Naive thymus-derived CD4-positive, alpha-beta T cell (primary cell): ENCODE results near the gene HACD2. TPM values are rescaled to one million over a fixed set of nuclear protein-coding genes. Genes with fewer than 3 reads are reported as not detected.

Experiments
- ATAC-seq: fragments of 150-1000 bp; cut with Tn5 transposase; 2 replicates; pipeline ENCODE4 v1.10.0; 2021; ENCODE audit warnings: mild to moderate bottlenecking, moderate library complexity
- CTCF ChIA-PET: fragments of 350-600 bp; sonication (Branson Sonifier 250); formaldehyde crosslinking; loops from one replicate; lab custom pipeline; 2021; ENCODE audit warnings: antibody characterized with exemption; lab: Charles Lee
- POLR2A ChIA-PET: fragments of 350-600 bp; sonication (Branson Sonifier 250); formaldehyde crosslinking; loops from one replicate; lab custom pipeline; 2021; ENCODE audit warnings: antibody characterized with exemption, inconsistent platforms; lab: Charles Lee
- DNase-seq, 9 donors: peaks; one replicate each; pipeline versions ENCODE4 v3.0.0 to v3.0.0-alpha.2; 2020 to 2022; ENCODE audit warnings: mixed read lengths in 1 of 9
- H3K27ac ChIP-seq: one replicate; pipeline ENCODE4 v1.7.0; 2013; ENCODE audit warnings: mild to moderate bottlenecking, low read depth, low read length, moderate library complexity
- H3K27me3 ChIP-seq, 2 donors: one replicate each; pipeline ENCODE4 v1.7.0; 2013; ENCODE audit warnings: low read length in 2 of 2, mild to moderate bottlenecking in 2 of 2, moderate library complexity in 2 of 2; ENCODE audit not compliant: control insufficient read depth in 2 of 2, insufficient read depth in 2 of 2
- H3K36me3 ChIP-seq, 3 experiments: 1 replicate in 2 of 3; 2 replicates in 1 of 3; pipeline ENCODE4 v1.7.0; 2013; ENCODE audit warnings: low read length in 3 of 3, mild to moderate bottlenecking in 3 of 3, moderate library complexity in 1 of 3; ENCODE audit not compliant: insufficient read depth in 3 of 3, control insufficient read depth in 2 of 3
- H3K4me1 ChIP-seq, 2 donors: one replicate each; pipeline ENCODE4 v1.7.0; 2013; ENCODE audit warnings: low read length in 2 of 2, mild to moderate bottlenecking in 2 of 2, moderate library complexity in 1 of 2; ENCODE audit not compliant: control insufficient read depth in 2 of 2, insufficient read depth in 2 of 2
- H3K4me3 ChIP-seq: 2 replicates; pipeline ENCODE4 v1.7.0; 2013; ENCODE audit warnings: mild to moderate bottlenecking, low read length
- H3K9me3 ChIP-seq, 3 experiments: 1 replicate in 2 of 3; 2 replicates in 1 of 3; pipeline ENCODE4 v1.7.0; 2013; ENCODE audit warnings: low read length in 3 of 3; ENCODE audit not compliant: control insufficient read depth in 2 of 3
- H3K27ac Mint-ChIP-seq, 9 donors: one replicate each; pipeline ENCODE4 v1.8.0; 2020 to 2022; ENCODE audit warnings: mixed read lengths in 9 of 9, mild to moderate bottlenecking in 8 of 9, moderate library complexity in 5 of 9, inconsistent platforms in 2 of 9
- H3K27me3 Mint-ChIP-seq, 5 donors: one replicate each; pipeline ENCODE4 v1.8.0; 2021 to 2022; ENCODE audit warnings: mixed read lengths in 5 of 5, mild to moderate bottlenecking in 1 of 5
- H3K36me3 Mint-ChIP-seq, 5 donors: one replicate each; pipeline ENCODE4 v1.8.0; 2020 to 2022; ENCODE audit warnings: mixed read lengths in 5 of 5, mild to moderate bottlenecking in 3 of 5, inconsistent platforms in 1 of 5
- H3K4me1 Mint-ChIP-seq, 7 donors: one replicate each; pipeline ENCODE4 v1.8.0; 2020 to 2022; ENCODE audit warnings: mixed read lengths in 7 of 7, mild to moderate bottlenecking in 3 of 7, inconsistent platforms in 1 of 7
- H3K4me3 Mint-ChIP-seq, 10 donors: one replicate each; pipeline ENCODE4 v1.8.0; 2020 to 2022; ENCODE audit warnings: mild to moderate bottlenecking in 10 of 10, mixed read lengths in 10 of 10, moderate library complexity in 6 of 10, inconsistent platforms in 2 of 10
- H3K9me3 Mint-ChIP-seq, 11 donors: one replicate each; pipeline ENCODE4 v1.8.0; 2020 to 2022; ENCODE audit warnings: mixed read lengths in 11 of 11, mild to moderate bottlenecking in 4 of 11, inconsistent platforms in 1 of 11, moderate library complexity in 1 of 11
- intact Hi-C, 2 donors: fragments of 100-400 bp; cut with micrococcal nuclease; formaldehyde crosslinking; loops; one replicate each; pipeline ENCODE4 v1.15.1; 2023
- polyA plus RNA-seq, 2 donors: library from polyadenylated mRNA; unstranded; fragments of 300-500 nt; fragmentation: Illumina TruSeq; gene quantifications; one replicate each; pipeline ENCODE4 v1.2.3, GENCODE V29; 2021
- total RNA-seq, 6 experiments: library from RNA in 5 of 6; stranded (reverse) in 5 of 6; gene quantifications; 1 replicate in 5 of 6; 2 replicates in 1 of 6; pipeline ENCODE4 v1.2.3 and lab custom pipeline; 2021 to 2026

HACD2 gene
- total and polyA plus RNA-seq, 7 experiments from 2014 or later = 14.7 to 28.3 (median 19.8) TPM

- ChIA-PET CTCF (no interaction called here), POLR2A (no interaction called here)
- no peak overlapping the region for H3K4me3 ChIP-seq
- no peak overlapping the region for H3K4me3 Mint-ChIP-seq
- intact Hi-C loops = no loop called here
- no peaks in the 10 kb centered on the region for H3K9me3 ChIP-seq
- ATAC-seq = no peak
- H3K4me1 Mint-ChIP-seq = no peaks in the 10 kb centered on the region
- no peaks in the 10 kb centered on the region for H3K36me3 Mint-ChIP-seq
- no peaks in the 10 kb centered on the region for H3K4me1 ChIP-seq
- H3K27me3 ChIP-seq = no peaks in the 10 kb centered on the region
- H3K9me3 Mint-ChIP-seq = peaks cover 0 to 6% (median 0%) of the 10 kb centered on the region in 11 donors
- no peak for DNase-seq
- no peak overlapping the region for H3K27ac ChIP-seq
- H3K27ac Mint-ChIP-seq = no peak overlapping the region
- H3K36me3 ChIP-seq = no peaks in the 10 kb centered on the region
- H3K27me3 Mint-ChIP-seq = peaks cover 34 to 52% (median 38%) of the 10 kb centered on the region in 5 donors
Measured at GRCh38 chr3:123459862-123460261, 125.0 kb downstream of the HACD2 start.

- peaks cover 0 to 6% (median 0%) of the 10 kb centered on the region in 11 donors for H3K9me3 Mint-ChIP-seq
- ATAC-seq = no peak
- Histone ChIP-seq H3K9me3 (no peaks in the 10 kb centered on the region), H3K27ac (no peak overlapping the region), H3K4me1 (no peaks in the 10 kb centered on the region), H3K4me3 (no peak overlapping the region), H3K36me3 (no peaks in the 10 kb centered on the region), H3K27me3 (no peaks in the 10 kb centered on the region)
- intact Hi-C loops = no loop called here
- H3K4me3 Mint-ChIP-seq = no peak overlapping the region
- no peaks in the 10 kb centered on the region for H3K4me1 Mint-ChIP-seq
- no peak overlapping the region for H3K27ac Mint-ChIP-seq
- no peaks in the 10 kb centered on the region for H3K36me3 Mint-ChIP-seq
- POLR2A ChIA-PET = no interaction called here
- CTCF ChIA-PET = no interaction called here
- peaks cover 44 to 60% (median 49%) of the 10 kb centered on the region in 5 donors for H3K27me3 Mint-ChIP-seq
- no peak for DNase-seq
Measured at GRCh38 chr3:123458255-123458654, 126.6 kb downstream of the HACD2 start.

GRCh38 chr3:123457841-123458240 is 127.0 kb downstream of the HACD2 start:
- POLR2A ChIA-PET = no interaction called here
- H3K27me3 ChIP-seq = no peaks in the 10 kb centered on the region
- intact Hi-C loops = no loop called here
- H3K4me1 ChIP-seq = no peaks in the 10 kb centered on the region
- H3K4me3 ChIP-seq = no peak overlapping the region
- peaks cover 0 to 6% (median 0%) of the 10 kb centered on the region in 11 donors for H3K9me3 Mint-ChIP-seq
- ATAC-seq (no peak), DNase-seq (no peak)
- no peak overlapping the region for H3K27ac ChIP-seq
- peaks cover 42 to 60% (median 49%) of the 10 kb centered on the region in 5 donors for H3K27me3 Mint-ChIP-seq
- CTCF ChIA-PET = no interaction called here
- H3K36me3 Mint-ChIP-seq = no peaks in the 10 kb centered on the region
- no peaks in the 10 kb centered on the region for H3K36me3 ChIP-seq
- H3K4me1 Mint-ChIP-seq = no peaks in the 10 kb centered on the region
- H3K27ac Mint-ChIP-seq = no peak overlapping the region
- no peak overlapping the region for H3K4me3 Mint-ChIP-seq
- H3K9me3 ChIP-seq = no peaks in the 10 kb centered on the region

- CTCF ChIA-PET = no interaction called here
- ATAC-seq = no peak
- Histone ChIP-seq H3K36me3 (no peaks in the 10 kb centered on the region), H3K27me3 (no peaks in the 10 kb centered on the region), H3K4me3 (no peak overlapping the region), H3K4me1 (no peaks in the 10 kb centered on the region), H3K27ac (no peak overlapping the region), H3K9me3 (no peaks in the 10 kb centered on the region)
- Mint-ChIP-seq H3K36me3 (no peaks in the 10 kb centered on the region), H3K9me3 (peaks cover 0 to 2% (median 0%) of the 10 kb centered on the region in 11 donors), H3K4me1 (peaks cover 0 to 6% (median 4%) of the 10 kb centered on the region in 7 donors), H3K27me3 (peaks cover 51 to 62% (median 52%) of the 10 kb centered on the region in 5 donors), H3K27ac (no peak overlapping the region), H3K4me3 (no peak overlapping the region)
- POLR2A ChIA-PET = no interaction called here
- DNase-seq = no peak
- intact Hi-C loops = no loop called here
Measured at GRCh38 chr3:123453675-123454074, 131.2 kb downstream of the HACD2 start.

- CTCF ChIA-PET = no interaction called here
- intact Hi-C loops = no loop called here
- Mint-ChIP-seq H3K27ac (peak overlapping the region in 1 of 9 donors; percentile 53), H3K9me3 (peaks cover 0 to 2% (median 0%) of the 10 kb centered on the region in 11 donors), H3K36me3 (peaks cover 0 to 4% (median 0%) of the 10 kb centered on the region in 5 donors), H3K27me3 (peaks cover 43 to 59% (median 53%) of the 10 kb centered on the region in 5 donors), H3K4me1 (peaks cover 0 to 12% (median 5%) of the 10 kb centered on the region in 7 donors), H3K4me3 (peak overlapping the region in 6 of 10 donors; percentile 20 to 71 (median 57))
- POLR2A ChIA-PET = no interaction called here
- H3K4me1 ChIP-seq = no peaks in the 10 kb centered on the region
- no peaks in the 10 kb centered on the region for H3K36me3 ChIP-seq
- H3K27ac ChIP-seq = no peak overlapping the region
- DNase-seq (no peak), ATAC-seq (no peak)
- no peaks in the 10 kb centered on the region for H3K9me3 ChIP-seq
- no peak overlapping the region for H3K4me3 ChIP-seq
- H3K27me3 ChIP-seq = no peaks in the 10 kb centered on the region
Measured at GRCh38 chr3:123451186-123451585, 133.7 kb downstream of the HACD2 start.

GRCh38 chr3:123449997-123450604 is 134.8 kb downstream of the HACD2 start:
- Mint-ChIP-seq H3K27ac (no peak overlapping the region), H3K36me3 (peaks cover 0 to 4% (median 0%) of the 10 kb centered on the region in 5 donors), H3K27me3 (peaks cover 48 to 64% (median 55%) of the 10 kb centered on the region in 5 donors), H3K9me3 (peaks cover 0 to 2% (median 0%) of the 10 kb centered on the region in 11 donors), H3K4me3 (peak overlapping the region; percentile 4 to 71 (median 56)), H3K4me1 (peaks cover 0 to 17% (median 5%) of the 10 kb centered on the region in 7 donors)
- no peaks in the 10 kb centered on the region for H3K4me1 ChIP-seq
- H3K27me3 ChIP-seq = no peaks in the 10 kb centered on the region
- intact Hi-C loops = loop anchor here in 1 of 2 donors (2.0 kb wide), 1 partner anchor 109 kb away; no protein-coding TSS in a partner anchor
- no peaks in the 10 kb centered on the region for H3K36me3 ChIP-seq
- CTCF ChIA-PET = no interaction called here
- no peak overlapping the region for H3K27ac ChIP-seq
- ATAC-seq (no peak), DNase-seq (no peak)
- no peaks in the 10 kb centered on the region for H3K9me3 ChIP-seq
- no peak overlapping the region for H3K4me3 ChIP-seq
- POLR2A ChIA-PET = no interaction called here
